HEK293 (cell line): ENCODE results near the gene APPBP2.

ENCODE experiments used
- TCF7L2 ChIP-seq: IDR thresholded peaks from 2 replicates; pipeline ENCODE4 v1.6.1; 2011; ENCODE audit warnings: low read depth, mild to moderate bottlenecking, inconsistent platforms, low read length, moderate library complexity, borderline replicate concordance
- ZNF292 ChIP-seq: fragments of 450-650 bp; formaldehyde crosslinking; IDR thresholded peaks from 2 replicates; pipeline ENCODE4 v1.5.1; 2016; ENCODE audit warnings: low read depth, missing biosample characterization, missing genetic modification characterization, borderline replicate concordance
- ZNF302 ChIP-seq: fragments of 450-650 bp; formaldehyde crosslinking; IDR thresholded peaks from 2 replicates; pipeline ENCODE4 v1.5.1; 2016; ENCODE audit warnings: missing biosample characterization, missing genetic modification characterization, low read depth
- ZNF501 ChIP-seq: fragments of 450-650 bp; formaldehyde crosslinking; IDR thresholded peaks from 2 replicates; pipeline ENCODE4 v1.5.1; 2016; ENCODE audit warnings: missing biosample characterization, missing genetic modification characterization
- ZNF777 ChIP-seq: fragments of 450-650 bp; formaldehyde crosslinking; IDR thresholded peaks from 2 replicates; pipeline ENCODE4 v1.5.1; 2017; ENCODE audit warnings: missing biosample characterization, missing genetic modification characterization, borderline replicate concordance
- TF ChIP-seq, protein P1 (sequence below): fragments of 450-650 bp; formaldehyde crosslinking; IDR thresholded peaks from 2 replicates; pipeline ENCODE4 v1.5.1; 2016; ENCODE audit warnings: missing biosample characterization, missing genetic modification characterization

- TF ChIP-seq, protein P1, sequence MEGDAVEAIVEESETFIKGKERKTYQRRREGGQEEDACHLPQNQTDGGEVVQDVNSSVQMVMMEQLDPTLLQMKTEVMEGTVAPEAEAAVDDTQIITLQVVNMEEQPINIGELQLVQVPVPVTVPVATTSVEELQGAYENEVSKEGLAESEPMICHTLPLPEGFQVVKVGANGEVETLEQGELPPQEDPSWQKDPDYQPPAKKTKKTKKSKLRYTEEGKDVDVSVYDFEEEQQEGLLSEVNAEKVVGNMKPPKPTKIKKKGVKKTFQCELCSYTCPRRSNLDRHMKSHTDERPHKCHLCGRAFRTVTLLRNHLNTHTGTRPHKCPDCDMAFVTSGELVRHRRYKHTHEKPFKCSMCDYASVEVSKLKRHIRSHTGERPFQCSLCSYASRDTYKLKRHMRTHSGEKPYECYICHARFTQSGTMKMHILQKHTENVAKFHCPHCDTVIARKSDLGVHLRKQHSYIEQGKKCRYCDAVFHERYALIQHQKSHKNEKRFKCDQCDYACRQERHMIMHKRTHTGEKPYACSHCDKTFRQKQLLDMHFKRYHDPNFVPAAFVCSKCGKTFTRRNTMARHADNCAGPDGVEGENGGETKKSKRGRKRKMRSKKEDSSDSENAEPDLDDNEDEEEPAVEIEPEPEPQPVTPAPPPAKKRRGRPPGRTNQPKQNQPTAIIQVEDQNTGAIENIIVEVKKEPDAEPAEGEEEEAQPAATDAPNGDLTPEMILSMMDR (tag by site-specific recombination): no peak
- no peak for TF ChIP-seq ZNF777 (tag by site-specific recombination)
- TF ChIP-seq ZNF302 (tag by site-specific recombination): no peak
- TF ChIP-seq ZNF292: no peak
- TF ChIP-seq ZNF501 (tag by site-specific recombination): no peak
- TF ChIP-seq TCF7L2: no peak
Observed at GRCh38 chr17:60445144-60445543, 80.9 kb downstream of the APPBP2 start.
